Neural progenitor cell (in vitro differentiated cells): ENCODE data around the gene ANO10. TPM values are rescaled to one million over a fixed set of nuclear protein-coding genes. Genes with fewer than 3 reads are reported as not detected.
"Not testable (repeated sequence)": the region's sequence is repeated elsewhere in the genome, so short reads cannot be mapped to it uniquely, and the experiment has no call there.

ENCODE experiments used
- DNase-seq: peaks from one replicate; pipeline ENCODE4 v3.0.0-alpha.2; 2016; ENCODE audit warnings: low spot score
- H2AFZ ChIP-seq: fragments of 200-600 bp; sonication (generic); replicated peaks from 2 replicates; pipeline ENCODE4 v1.6.1; 2016; ENCODE audit warnings: antibody characterized with exemption
- H3F3A ChIP-seq: fragments of 200-600 bp; sonication (generic); 2 replicates; pipeline ENCODE4 v1.6.1; 2016; ENCODE audit warnings: antibody characterized with exemption, low read depth
- H3K27ac ChIP-seq: fragments of 200-600 bp; sonication (generic); 2 replicates; pipeline ENCODE4 v1.5.1; 2016; ENCODE audit warnings: mild to moderate bottlenecking
- H3K27me3 ChIP-seq: fragments of 200-600 bp; sonication (generic); 2 replicates; pipeline ENCODE4 v1.6.1; 2016; ENCODE audit warnings: mild to moderate bottlenecking, moderate library complexity
- H3K36me3 ChIP-seq: fragments of 200-600 bp; sonication (generic); 2 replicates; pipeline ENCODE4 v1.5.1; 2016
- H3K4me1 ChIP-seq: fragments of 200-600 bp; sonication (generic); 2 replicates; pipeline ENCODE4 v1.6.1; 2016; ENCODE audit warnings: mixed run types
- H3K4me2 ChIP-seq: fragments of 200-600 bp; sonication (generic); 2 replicates; pipeline ENCODE4 v1.6.1; 2016
- H3K4me3 ChIP-seq: fragments of 200-600 bp; sonication (generic); 2 replicates; pipeline ENCODE4 v1.5.1; 2016
- H3K79me2 ChIP-seq: fragments of 200-600 bp; sonication (generic); 2 replicates; pipeline ENCODE4 v1.6.1; 2016; ENCODE audit warnings: low read depth
- H3K9ac ChIP-seq: fragments of 200-600 bp; sonication (generic); 2 replicates; pipeline ENCODE4 v1.6.1; 2016
- H3K9me3 ChIP-seq: fragments of 200-600 bp; sonication (generic); 2 replicates; pipeline ENCODE4 v1.5.1; 2016; ENCODE audit warnings: low read depth
- H4K20me1 ChIP-seq: fragments of 200-600 bp; sonication (generic); 2 replicates; pipeline ENCODE4 v1.6.1; 2016; ENCODE audit warnings: low read depth
- H3K27ac Mint-ChIP-seq: 3 replicates; pipeline ENCODE4 v1.8.0; 2021; ENCODE audit warnings: mixed read lengths
- H3K27me3 Mint-ChIP-seq: 2 replicates; pipeline ENCODE4 v1.8.0; 2022; ENCODE audit warnings: low read depth, mild to moderate bottlenecking, inconsistent platforms, moderate library complexity, mixed read lengths; ENCODE audit not compliant: insufficient read depth
- H3K36me3 Mint-ChIP-seq: 3 replicates; pipeline ENCODE4 v1.8.0; 2021; ENCODE audit warnings: mixed read lengths
- H3K4me1 Mint-ChIP-seq: 3 replicates; pipeline ENCODE4 v1.8.0; 2021; ENCODE audit warnings: mixed read lengths
- H3K4me3 Mint-ChIP-seq: 3 replicates; pipeline ENCODE4 v1.8.0; 2021; ENCODE audit warnings: mild to moderate bottlenecking, moderate library complexity, mixed read lengths
- H3K9me3 Mint-ChIP-seq: 3 replicates; pipeline ENCODE4 v1.8.0; 2020; ENCODE audit warnings: mixed read lengths
- EZH2 ChIP-seq: fragments of 200-600 bp; sonication (generic); IDR thresholded peaks from 2 replicates; pipeline ENCODE4 v1.6.1; 2017; ENCODE audit warnings: antibody characterized with exemption, mild to moderate bottlenecking, moderate library complexity
- EZH2phosphoT487 ChIP-seq: fragments of 200-600 bp; sonication (generic); IDR thresholded peaks from 2 replicates; pipeline ENCODE4 v1.6.1; 2017; ENCODE audit warnings: antibody characterized with exemption
- total RNA-seq: library from RNA; depleted of rRNA; stranded (reverse); fragments of >200 nt; gene quantifications from 2 replicates; pipeline ENCODE4 v1.2.3, GENCODE V29; 2015; ENCODE audit warnings: low replicate concordance
- TF ChIP-seq, protein P1 (sequence below): fragments of 200-600 bp; sonication (generic); IDR thresholded peaks from 2 replicates; pipeline ENCODE4 v1.5.1; 2017; ENCODE audit warnings: antibody characterized with exemption, mild to moderate bottlenecking

Gene ANO10
- total RNA-seq, 1 donor from 2014 or later, result 44.4 TPM

GRCh38 chr3:43659250-43659880, 37.6 kb upstream of the ANO10 start:
- no peak overlapping the region for H3K27ac Mint-ChIP-seq

DNA sequence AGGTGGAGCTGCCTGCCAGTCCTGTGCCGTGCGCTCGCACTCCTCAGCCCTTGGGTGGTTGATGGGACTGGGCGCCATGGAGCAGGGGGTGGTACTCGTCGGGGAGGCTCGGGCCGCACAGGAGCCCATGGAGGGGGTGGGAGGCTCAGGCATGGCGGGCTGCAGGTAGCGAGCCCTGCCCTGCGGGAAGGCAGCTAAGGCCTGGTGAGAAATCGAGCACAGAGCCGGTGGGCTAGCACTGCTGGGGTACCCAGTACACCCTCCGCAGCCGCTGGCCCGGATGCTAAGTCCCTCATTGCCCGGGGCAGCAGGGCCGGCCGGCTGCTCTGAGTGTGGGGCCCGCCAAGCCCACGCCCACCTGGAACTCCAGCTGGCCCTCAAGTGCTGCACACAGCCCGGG, 34.6 kb upstream of the ANO10 start:
- H3K36me3 ChIP-seq, H3K79me2 ChIP-seq, H3K4me2 ChIP-seq, H2AFZ ChIP-seq, H3K27ac ChIP-seq, H3K4me1 ChIP-seq, H3K36me3 Mint-ChIP-seq, H4K20me1 ChIP-seq, DNase-seq, H3K27ac Mint-ChIP-seq, H3K27me3 Mint-ChIP-seq, H3K4me3 ChIP-seq, H3K9me3 Mint-ChIP-seq, H3K4me3 Mint-ChIP-seq, H3K27me3 ChIP-seq, H3K9me3 ChIP-seq, H3F3A ChIP-seq, H3K4me1 Mint-ChIP-seq, H3K9ac ChIP-seq: not testable (repeated sequence)

More at GRCh38 chr3:43659250-43659880, 37.6 kb upstream of the ANO10 start:
- Histone ChIP-seq H3K27me3 (no peaks in the 10 kb centered on the region), H3K9me3 (no peaks in the 10 kb centered on the region), H4K20me1 (no peaks in the 10 kb centered on the region), H3K36me3 (no peaks in the 10 kb centered on the region), H3K79me2 (no peaks in the 10 kb centered on the region), H3F3A (no peaks in the 10 kb centered on the region), H3K9ac (no peak overlapping the region), H3K27ac (no peak overlapping the region), H2AFZ (no peak overlapping the region), H3K4me3 (no peak overlapping the region), H3K4me1 (no peaks in the 10 kb centered on the region), H3K4me2 (no peak overlapping the region)
- H3K4me1 Mint-ChIP-seq, result no peaks in the 10 kb centered on the region
- H3K36me3 Mint-ChIP-seq, result peaks cover 2% of the 10 kb centered on the region
- TF ChIP-seq EZH2 (no peak), EZH2phosphoT487 (no peak)
- TF ChIP-seq, protein P1, sequence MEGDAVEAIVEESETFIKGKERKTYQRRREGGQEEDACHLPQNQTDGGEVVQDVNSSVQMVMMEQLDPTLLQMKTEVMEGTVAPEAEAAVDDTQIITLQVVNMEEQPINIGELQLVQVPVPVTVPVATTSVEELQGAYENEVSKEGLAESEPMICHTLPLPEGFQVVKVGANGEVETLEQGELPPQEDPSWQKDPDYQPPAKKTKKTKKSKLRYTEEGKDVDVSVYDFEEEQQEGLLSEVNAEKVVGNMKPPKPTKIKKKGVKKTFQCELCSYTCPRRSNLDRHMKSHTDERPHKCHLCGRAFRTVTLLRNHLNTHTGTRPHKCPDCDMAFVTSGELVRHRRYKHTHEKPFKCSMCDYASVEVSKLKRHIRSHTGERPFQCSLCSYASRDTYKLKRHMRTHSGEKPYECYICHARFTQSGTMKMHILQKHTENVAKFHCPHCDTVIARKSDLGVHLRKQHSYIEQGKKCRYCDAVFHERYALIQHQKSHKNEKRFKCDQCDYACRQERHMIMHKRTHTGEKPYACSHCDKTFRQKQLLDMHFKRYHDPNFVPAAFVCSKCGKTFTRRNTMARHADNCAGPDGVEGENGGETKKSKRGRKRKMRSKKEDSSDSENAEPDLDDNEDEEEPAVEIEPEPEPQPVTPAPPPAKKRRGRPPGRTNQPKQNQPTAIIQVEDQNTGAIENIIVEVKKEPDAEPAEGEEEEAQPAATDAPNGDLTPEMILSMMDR, result no peak
- DNase-seq, result no peak
- H3K27me3 Mint-ChIP-seq, result peaks cover 2% of the 10 kb centered on the region
- peaks cover 15% of the 10 kb centered on the region for H3K9me3 Mint-ChIP-seq
- H3K4me3 Mint-ChIP-seq, result no peak overlapping the region

- H3K4me1 ChIP-seq, result peaks cover 7% of the 10 kb centered on the region
- H4K20me1 ChIP-seq, result no peaks in the 10 kb centered on the region
- Mint-ChIP-seq H3K27me3 (no peaks in the 10 kb centered on the region), H3K27ac (no peak overlapping the region), H3K36me3 (peaks cover 2% of the 10 kb centered on the region), H3K4me1 (peaks cover 3% of the 10 kb centered on the region), H3K4me3 (no peak overlapping the region), H3K9me3 (no peaks in the 10 kb centered on the region)
- no peak overlapping the region for H3K9ac ChIP-seq
- H3K79me2 ChIP-seq, result no peaks in the 10 kb centered on the region
- DNase-seq, result no peak
- H3K4me2 ChIP-seq, result no peak overlapping the region
- no peak overlapping the region for H3K27ac ChIP-seq
- H3K4me3 ChIP-seq, result no peak overlapping the region
- TF ChIP-seq EZH2phosphoT487 (no peak), EZH2 (no peak)
- TF ChIP-seq, protein P1, result no peak
- no peaks in the 10 kb centered on the region for H3K27me3 ChIP-seq
- H3F3A ChIP-seq, result no peaks in the 10 kb centered on the region
- no peak overlapping the region for H2AFZ ChIP-seq
- no peaks in the 10 kb centered on the region for H3K36me3 ChIP-seq
- no peaks in the 10 kb centered on the region for H3K9me3 ChIP-seq
Measured at GRCh38 chr3:43650345-43650744, 28.5 kb upstream of the ANO10 start.

DNA sequence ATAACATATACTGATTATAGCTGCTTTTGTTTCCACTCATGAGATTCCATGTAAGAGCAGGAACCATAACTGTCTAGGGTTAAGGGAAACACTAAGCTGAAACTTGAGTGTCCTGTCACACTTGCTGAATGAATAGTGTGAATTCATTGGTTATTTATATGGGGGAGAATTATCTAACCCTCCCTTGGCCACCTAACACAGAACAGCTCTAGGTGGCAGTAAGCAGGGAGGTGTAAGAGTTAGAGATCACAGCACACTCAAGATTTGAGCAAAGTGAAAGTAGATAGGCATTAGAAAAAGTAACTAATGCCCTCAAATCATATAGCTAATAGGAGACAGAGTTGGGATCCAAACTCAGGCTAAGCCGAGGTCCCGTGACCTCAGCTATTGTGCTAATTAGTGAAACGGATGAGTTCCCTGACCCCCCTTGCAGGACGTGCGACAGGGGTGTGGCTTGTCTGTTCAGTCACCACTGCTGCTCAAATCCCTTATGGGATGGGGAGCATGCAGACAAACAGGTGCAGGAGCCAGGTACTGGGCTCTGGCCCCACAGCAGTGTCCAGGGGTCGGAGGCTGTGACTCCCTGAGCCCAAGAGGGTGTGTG, 27.7 kb upstream of the ANO10 start:
- peak overlapping the region; percentile 52 for H2AFZ ChIP-seq
- no peak overlapping the region for H3K4me3 Mint-ChIP-seq

More for the DNA sequence above, 27.7 kb upstream of the ANO10 start:
- Mint-ChIP-seq H3K36me3 (no peaks in the 10 kb centered on the region), H3K27ac (no peak overlapping the region), H3K9me3 (no peaks in the 10 kb centered on the region), H3K4me1 (peaks cover 3% of the 10 kb centered on the region), H3K27me3 (no peaks in the 10 kb centered on the region)
- no peaks in the 10 kb centered on the region for H3F3A ChIP-seq
- peak overlapping the region; percentile 46 for H3K4me2 ChIP-seq
- H3K27me3 ChIP-seq, result no peaks in the 10 kb centered on the region
- TF ChIP-seq, protein P1, result no peak
- TF ChIP-seq EZH2phosphoT487, result no peak
- no peak for TF ChIP-seq EZH2
- H3K36me3 ChIP-seq, result no peaks in the 10 kb centered on the region
- no peak overlapping the region for H3K9ac ChIP-seq
- no peaks in the 10 kb centered on the region for H3K9me3 ChIP-seq
- no peaks in the 10 kb centered on the region for H4K20me1 ChIP-seq
- H3K4me1 ChIP-seq, result peaks cover 7% of the 10 kb centered on the region
- H3K79me2 ChIP-seq, result no peaks in the 10 kb centered on the region
- no peak overlapping the region for H3K4me3 ChIP-seq
- DNase-seq, result peak; percentile 66
- H3K27ac ChIP-seq, result no peak overlapping the region
